Stimulated activated CD4-positive, alpha-beta T cell treated with anti-CD3 and anti-CD28 coated beads, Interleukin-1b, Interleukin-23, amount 100 ng/mL, for 24 hours (primary cell): Measurements from ENCODE around the gene SRP54.
"Not testable (repeated sequence)": the region's sequence is repeated elsewhere in the genome, so short reads cannot be mapped to it uniquely, and the experiment has no call there.

Experiments used
- DNase-seq, 4 experiments: peaks; one replicate each; pipeline ENCODE4 v3.0.0-alpha.2; 2020; ENCODE audit warnings: low read depth in 4 of 4, low spot score in 1 of 4

The SRP54 gene

DNA sequence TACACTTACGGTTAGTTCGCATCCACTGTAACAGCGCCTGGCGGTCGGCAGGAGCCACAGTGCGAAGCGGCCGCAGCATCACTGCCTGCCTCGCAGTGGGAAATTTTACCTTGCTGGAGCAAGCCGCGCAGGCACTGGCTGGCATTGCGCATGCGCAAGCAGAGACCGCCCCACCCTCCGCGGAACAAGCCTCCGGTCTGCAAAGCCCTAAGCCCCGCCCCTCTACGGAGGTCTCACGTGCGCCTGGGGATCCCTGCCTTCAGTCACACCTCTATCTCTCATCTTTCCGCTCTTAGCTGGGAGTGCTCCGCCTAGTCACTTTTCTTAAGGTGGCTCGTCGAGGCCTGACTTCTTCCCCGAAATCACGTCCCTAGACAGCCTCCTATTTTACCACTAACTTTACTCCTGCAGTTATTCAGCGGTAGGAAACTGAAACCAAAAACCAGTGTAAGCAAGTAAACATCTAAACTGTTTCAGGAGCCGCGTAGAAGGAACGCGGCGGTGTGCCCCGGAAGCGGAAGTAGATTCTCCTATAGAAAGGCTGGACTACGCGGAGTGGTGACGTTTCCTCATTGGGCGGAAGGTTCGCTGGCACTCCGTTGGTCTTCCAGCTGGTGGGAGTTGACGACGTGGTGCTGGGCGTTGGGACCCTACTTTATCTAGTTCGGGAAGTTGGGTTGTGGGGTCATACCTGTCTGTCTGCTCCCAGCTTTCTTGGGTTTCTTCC lies at the start of gene SRP54:
SRP54 (plus strand) TSS at position 572 of the 727 bp plus-strand sequence. CDS start 13,718 bp downstream, outside the sequence.
- peak; percentile 97 to 100 (median 99) for DNase-seq

DNA sequence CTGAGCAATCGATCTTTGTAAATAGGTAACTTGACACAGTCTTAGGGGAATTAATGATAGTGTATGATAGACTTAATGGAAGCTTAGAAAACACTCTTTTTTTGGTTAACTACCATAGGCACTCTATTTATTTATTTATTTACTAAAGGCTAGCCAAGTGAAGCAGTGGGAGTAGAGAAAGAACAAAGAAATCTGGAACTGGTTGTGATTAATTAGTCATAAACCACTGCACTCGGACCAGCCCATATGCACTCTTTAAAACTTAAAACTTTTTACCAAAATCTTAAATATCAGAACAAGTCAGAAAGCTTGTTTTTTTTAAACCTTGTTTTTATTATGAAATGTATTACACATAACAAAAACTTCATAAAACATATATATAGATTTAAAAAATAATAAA lies 49.5 kb upstream of the SRP54 start:
- no peak for DNase-seq

DNA sequence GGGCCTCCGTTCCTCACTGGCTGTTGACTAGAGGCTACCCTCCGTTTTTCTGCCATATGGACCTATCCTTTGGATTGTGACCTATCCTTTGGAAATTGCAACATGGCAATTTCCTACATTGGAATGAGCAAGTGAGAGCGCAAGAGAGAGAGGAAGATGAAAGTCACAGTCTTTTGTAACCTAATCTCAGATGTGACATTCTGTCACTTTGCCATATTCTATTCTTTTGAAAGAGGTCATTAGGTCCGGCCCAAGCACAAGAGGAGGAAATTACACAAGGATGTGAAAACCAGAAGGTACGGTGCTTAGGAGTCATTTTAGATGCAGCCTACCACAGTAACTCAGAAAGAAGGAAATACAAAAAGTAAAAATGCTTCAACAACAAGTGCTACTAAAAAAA lies 47.3 kb upstream of the SRP54 start:
- DNase-seq = no peak

DNA sequence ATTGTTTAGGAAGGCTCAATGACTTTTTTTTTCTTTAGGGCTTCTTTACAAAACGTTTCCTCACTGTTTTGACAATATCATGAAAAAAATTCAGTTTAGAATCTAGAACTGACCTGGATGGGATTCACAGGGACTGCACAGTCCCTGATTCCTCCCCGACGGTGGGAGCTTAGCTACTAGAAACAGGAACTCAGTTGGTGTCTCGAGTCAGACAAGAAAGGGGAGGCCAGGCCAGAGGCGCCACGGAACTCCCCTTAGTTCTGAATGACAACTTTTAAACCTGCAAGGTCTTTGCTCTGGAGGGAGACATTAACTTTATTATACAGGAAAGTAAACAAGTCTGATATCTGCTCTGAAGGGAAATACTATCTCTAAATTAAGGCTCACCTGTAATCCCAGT lies 45.4 kb upstream of the SRP54 start:
- no peak for DNase-seq

DNA sequence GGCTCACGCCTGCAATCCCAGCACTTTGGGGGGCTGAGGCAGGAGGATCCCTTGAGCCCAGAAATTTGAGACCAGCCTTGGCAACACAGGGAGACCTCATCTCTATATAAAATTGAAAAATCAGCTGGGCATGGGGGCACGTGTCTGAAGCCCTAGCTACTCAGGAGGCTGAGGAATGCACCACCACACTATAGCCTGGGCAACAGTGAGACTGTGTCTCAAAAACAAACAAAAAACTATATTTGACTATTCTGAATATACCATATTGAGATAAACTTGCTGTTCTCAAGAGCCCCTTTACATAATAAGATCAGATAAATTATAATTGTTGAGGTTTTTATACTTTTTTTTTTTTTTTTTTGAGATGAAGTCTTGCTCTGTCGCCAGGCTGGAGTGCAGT lies 44.9 kb upstream of the SRP54 start:
- DNase-seq = no peak

DNA sequence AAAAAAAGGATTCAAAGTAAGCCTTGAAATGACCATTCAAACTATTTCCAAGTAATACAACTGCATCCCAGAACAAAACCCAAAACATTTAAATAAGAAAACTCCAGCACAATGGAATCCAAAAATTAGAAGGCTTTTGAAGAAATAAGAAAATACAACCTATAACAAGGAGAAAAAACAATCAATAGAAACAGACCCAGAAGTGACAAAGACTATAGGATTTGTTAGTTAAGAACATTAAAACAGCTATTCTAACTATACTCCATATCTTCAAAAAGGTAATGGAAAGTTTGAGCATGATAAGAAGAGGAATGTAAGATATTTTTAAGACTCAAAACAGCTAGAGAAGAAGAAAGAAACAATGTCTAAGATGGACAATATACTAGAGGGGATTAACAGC lies 39.3 kb upstream of the SRP54 start:
- DNase-seq = no peak

DNA sequence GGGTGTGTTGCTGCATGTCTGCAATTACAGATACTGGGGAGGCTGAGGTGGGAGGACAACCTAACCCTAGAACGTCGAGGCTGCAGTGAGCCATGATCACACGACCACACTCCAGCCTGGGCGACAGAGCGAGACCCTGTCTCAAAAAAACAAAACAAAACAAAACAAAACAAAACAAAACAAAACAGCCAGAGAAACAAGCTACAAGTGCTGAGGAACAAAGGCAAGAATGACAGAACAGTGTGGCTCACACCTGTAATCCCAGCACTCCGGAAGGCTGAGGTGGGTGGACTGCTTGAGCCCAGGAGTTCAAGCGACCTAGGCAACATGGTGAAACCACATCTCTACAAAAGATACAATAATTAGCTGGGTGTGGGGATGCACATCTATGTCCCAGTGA lies 38.0 kb upstream of the SRP54 start:
- no peak for DNase-seq

DNA sequence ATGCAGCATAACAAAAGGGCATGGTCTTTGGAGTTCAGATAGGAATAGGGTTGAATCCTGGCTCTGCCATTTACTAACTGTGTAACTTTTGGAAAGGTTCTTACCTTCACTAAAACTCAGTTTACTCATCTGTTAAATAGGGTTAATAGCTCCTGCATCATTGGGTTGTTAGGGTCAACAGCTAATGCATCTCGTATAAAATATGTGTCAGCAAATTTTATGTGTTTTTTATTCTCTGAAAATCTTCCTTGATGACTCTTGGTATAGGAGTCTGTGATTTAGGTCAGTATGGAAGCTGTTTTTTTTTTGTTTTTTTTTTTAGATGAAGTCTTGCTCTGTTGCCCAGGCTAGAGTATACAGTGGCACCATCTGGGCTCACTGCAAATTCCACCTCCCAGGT lies 36.1 kb upstream of the SRP54 start:
- DNase-seq = no peak

DNA sequence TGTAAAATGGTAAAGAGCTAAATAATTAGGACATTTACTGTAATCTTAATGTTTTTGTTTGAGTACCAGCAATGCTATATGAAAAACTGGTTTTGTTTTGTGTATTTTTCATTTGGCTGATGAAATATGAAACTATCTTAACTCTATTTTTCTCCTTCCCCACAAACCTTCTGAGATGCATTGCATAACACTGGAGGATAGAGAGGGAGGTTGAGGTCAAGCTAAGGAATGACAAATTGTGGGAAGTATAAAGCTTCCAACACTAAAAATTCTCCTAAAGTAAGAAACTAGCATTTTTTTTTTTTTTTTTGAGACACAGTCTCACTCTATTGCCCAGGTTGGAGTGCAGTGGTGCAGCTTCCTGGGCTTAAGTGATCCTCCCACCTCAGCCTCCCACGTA lies 31.5 kb upstream of the SRP54 start:
- no peak for DNase-seq

DNA sequence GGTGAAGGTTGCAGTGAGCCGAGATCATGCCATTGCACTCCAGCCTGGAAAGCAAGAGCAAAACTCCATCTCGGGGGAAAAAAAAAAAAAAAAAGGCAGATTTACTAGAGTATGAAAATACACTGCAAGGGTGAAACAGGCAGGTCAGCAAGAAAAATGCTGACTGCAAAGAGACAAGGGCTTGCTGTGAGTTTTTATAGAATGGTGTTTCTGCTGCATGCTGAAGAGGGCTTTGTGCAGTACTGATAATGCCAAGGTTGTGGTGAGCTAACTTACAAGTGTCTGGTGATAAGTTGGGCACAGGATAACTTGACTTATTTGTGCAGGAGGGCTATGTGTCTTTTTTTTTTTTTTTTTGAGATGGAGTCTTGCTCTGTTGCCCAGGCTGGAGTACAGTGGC lies 25.9 kb upstream of the SRP54 start:
- no peak for DNase-seq

DNA sequence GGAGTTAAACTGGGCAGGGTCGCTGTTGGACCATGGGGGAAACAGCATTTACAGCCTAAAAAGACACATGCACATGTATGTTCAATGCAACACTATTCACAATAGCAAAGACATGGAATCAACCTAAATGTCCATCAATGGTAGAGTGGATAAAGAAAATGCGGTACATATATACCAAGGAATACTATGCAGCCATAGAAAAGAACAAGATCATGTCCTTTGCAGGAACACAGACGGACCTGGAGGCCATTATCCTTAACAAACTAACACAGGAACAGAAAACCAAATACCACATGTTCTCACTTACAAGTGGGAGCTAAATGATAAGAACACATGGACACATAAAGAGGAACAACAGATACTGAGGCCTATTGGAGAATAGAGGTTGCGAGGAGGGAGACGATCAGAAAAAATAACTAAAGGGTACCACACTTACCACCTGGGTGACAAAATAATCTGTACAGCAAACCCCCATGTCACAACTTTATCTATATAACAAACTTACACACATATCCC lies 25.0 kb upstream of the SRP54 start:
- DNase-seq = no peak

DNA sequence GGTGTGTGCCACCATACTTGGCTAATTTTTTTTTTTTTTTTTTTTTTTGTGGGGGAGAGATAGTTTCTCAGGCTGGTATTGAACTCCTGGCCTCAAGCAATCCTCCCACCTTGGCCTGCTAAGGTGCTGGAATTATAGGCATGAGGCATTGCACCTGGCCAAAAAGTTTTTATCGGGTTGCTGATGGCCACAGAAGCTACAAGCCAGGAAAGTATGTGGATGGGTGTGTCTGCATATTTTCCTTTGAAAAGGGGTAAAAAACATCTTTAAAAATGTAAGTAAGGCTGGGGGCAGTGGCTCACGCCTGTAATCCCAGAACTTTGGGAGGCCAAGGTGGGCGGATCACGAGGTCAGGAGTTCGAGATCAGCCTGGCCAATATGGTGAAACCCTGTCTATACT lies 20.7 kb upstream of the SRP54 start:
- not testable (repeated sequence) for DNase-seq

DNA sequence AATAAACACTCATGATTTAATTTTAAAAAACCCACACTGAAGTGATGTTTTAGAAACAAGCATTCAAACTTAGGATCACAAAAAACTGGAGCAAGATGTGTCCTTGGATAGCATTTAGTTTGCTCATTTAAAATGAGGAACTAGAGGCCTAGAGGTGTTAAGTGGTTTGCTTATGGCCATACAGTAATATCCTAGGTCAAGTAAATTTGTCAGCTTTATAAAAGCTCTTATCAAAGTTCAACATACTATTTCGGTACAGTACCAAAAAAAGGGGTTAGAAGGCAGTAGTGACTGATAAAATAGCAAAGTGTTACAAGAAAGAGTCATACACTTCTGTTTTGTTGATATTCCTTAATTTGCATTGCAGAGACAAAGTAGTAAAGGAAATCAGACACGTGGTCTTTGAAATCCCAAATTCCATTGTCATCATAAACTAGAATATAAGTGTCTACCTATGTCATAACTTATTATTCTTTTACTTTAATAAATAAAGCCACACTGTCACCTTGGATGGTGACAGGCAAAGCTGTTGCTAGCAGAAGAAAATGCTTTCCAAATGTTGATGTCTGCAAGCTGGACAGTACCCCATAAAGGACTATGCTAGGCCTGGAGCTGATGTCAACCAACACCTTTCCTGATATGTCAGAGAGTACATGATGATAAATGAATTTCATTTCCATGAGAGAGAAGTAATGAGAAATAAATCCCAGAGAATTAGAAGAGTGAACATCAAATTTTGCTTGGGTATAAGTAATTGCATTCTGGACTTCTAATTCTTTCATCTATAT lies 17.6 kb upstream of the SRP54 start:
- DNase-seq = no peak

DNA sequence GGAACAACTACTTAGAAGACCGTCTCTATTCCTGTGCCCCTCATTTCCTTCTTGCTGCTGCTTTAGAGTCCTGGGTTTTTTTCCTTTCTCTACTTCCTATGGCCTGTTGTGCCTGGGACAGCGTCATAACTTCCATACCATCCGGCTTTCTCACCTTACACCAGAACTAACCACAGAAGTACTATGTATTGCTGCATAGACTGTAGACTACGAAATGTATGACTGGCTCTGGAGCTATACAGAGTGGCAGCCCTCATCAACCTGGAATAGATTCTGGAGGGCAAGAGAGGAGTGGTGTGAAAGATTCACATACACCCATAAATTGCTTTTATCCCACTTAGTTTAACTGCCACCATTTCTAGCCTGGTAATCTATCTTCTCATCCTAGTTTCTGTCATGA lies 16.9 kb upstream of the SRP54 start:
- no peak for DNase-seq

DNA sequence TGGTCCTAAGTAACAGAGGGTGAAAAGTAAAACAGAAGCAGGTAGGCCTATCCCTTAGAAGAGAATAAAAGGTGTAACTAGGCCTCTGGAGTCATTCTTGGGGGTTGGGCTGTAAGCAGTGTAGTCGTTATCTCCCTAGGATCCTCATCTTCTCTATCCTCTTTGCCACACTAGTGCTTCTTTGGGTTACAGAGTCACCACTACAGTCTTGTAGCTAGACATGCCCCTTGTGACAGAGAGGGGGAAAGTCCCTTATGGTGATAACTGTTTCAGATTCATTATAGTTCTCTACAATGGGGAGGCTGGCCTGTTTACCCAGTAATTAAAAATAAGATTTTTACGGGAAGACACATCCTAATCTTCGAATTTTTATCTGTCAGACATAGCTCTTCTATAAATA lies 16.4 kb upstream of the SRP54 start:
- DNase-seq = no peak

DNA sequence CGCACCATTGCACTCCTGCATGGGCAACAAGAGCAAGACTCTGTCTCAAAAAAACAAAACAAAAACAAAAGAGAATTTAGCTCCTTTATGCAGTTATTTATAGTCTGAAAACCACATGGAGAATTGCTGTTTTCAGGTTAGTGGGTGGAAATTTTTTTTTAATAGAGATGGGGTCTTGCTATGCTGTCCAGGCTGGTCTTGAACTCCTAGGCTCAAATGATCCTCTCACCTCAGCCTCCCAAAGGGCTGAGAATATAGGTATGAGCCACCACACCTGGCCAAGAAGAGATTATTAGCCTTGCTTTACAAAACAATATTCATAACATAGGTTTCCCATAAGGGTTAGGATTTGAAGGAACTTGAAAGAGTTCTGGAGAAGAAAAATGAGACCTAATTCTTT lies 12.1 kb upstream of the SRP54 start:
- no peak for DNase-seq

DNA sequence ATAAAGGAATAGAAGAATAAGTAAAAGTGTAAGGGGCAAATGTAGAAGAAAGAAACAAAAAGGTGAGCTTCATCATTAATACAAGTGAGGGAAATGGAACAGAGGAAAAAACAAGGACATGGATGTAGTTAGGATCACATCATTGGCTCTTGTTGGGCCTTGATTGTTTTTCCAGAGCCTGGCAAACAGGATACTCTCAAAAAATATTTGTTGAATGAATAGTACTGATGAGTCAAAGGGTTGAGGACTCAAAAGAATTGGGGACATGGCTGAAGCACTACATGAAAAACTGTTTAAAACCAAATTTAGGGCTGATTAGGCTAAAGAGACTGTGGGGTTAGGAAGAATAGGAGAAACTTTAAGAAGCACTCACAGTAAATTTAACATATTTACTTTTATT lies 11.4 kb upstream of the SRP54 start:
- DNase-seq = no peak

DNA sequence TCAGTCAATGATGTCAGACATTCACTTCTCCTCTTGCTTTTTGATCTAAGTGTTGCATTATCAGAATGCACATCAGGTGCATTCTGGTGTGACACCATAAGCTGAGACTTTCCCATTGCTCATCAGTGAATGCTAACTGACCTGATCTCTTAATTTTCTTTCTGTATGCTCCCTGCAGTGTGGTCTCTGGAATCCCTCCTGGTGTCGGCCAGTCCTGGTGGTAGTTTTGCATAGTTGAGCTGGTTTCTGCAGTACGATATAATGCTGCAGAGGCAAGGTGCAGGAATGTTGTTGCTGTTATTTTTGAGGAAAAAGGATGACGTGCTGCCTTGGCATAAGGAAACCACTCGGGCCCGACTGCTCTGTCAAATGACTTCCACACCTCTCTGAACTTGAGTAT lies 11.0 kb upstream of the SRP54 start:
- DNase-seq = no peak

DNA sequence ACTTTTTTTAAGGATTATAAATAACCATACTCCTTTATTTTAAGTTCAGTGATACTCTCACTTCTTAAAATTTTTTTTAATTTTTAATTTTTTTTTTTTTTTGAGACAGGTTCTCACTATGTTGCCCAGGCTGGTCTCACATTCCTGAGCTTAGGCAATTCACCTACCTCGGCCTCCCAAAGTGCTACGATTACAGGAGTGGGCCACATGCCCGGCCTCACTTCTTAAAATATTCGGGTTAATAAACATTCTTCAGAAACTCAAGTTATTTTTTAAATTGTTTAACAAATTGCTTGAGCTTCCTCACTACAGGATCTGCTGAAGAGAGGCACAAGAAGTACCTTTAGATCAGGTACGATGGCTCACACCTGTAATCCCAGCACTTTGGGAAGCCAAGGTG lies 4.3 kb upstream of the SRP54 start:
- no peak for DNase-seq

DNA sequence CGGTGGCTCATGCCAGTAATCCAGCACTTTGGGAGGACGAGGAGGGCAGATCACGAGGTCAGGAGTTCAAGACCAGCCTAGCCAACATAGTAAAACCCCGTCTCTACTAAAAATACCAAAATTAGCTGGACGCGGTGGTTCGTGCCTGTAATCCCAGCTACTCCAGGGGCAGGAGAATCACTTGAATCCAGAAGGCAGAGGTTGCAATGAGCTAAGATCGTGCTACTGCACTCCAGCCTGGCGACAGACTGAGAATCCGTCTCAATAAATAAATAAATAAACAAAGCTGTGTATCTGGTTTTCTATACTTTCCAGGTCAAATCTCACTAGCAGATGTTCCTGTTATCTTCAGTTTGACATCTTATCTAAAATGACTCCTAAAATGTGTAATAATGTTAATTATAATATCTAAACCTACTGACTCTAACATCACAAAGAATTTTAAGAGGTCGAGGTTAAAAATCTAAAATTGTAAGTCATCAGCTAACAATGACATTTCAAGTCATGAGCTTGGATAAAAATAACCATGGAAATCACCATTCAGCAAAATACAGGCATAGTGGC lies 2.4 kb upstream of the SRP54 start:
- DNase-seq = no peak

DNA sequence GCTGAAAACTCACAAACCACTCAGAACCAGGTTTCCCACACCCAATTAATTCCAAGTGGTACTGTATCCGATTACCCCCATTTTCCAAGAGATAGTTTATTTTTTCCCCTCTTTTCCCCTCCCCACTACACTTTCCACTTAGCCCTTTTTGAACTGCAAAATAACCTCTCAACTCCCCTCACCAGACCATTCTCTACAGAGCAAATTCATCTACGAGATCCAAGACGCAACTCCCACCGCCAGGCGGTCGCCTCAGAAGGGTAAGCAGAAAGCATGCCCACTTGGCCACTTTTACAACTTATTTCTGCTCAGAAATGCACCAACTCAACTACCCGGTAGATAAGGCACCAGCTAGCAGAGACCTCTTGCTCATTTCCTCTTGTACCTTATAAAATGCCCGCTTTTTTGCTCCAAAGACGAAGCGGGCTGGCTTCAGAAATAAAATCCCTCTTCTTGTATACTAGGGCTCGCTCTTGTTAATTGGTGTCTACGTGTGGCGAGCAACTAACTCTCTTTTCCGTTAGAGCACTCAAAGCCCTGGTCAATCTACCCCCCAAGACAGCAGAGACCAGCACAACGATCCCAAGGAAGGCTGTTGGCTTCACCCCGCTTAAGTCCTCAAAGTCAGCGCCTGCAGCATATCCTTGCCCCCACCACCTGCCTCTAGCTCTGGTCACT lies 910 bp upstream of the SRP54 start:
- DNase-seq = peak in 3 of 4 experiments; percentile 4 to 28 (median 10)
